Endothelial cell (in vitro differentiated cells): Measurements from ENCODE around the gene CKAP2. TPM values are rescaled to one million over a fixed set of nuclear protein-coding genes. Genes with fewer than 3 reads are reported as not detected.

ENCODE experiments used
- DNase-seq: peaks from one replicate; pipeline ENCODE4 v3.0.0; 2021; ENCODE audit warnings: low spot score
- H3K27ac Mint-ChIP-seq: one replicate; pipeline ENCODE4 v1.8.0; 2021; ENCODE audit warnings: mixed read lengths, inconsistent platforms; ENCODE audit not compliant: unreplicated experiment
- H3K27me3 Mint-ChIP-seq: one replicate; pipeline ENCODE4 v1.8.0; 2021; ENCODE audit warnings: mild to moderate bottlenecking, moderate library complexity, mixed read lengths, inconsistent platforms; ENCODE audit not compliant: unreplicated experiment
- H3K36me3 Mint-ChIP-seq: one replicate; pipeline ENCODE4 v1.8.0; 2021; ENCODE audit warnings: mild to moderate bottlenecking, low read depth, mixed read lengths, inconsistent platforms; ENCODE audit not compliant: unreplicated experiment
- H3K4me1 Mint-ChIP-seq: one replicate; pipeline ENCODE4 v1.8.0; 2021; ENCODE audit warnings: mild to moderate bottlenecking, mixed read lengths, inconsistent platforms; ENCODE audit not compliant: unreplicated experiment
- H3K4me3 Mint-ChIP-seq: one replicate; pipeline ENCODE4 v1.8.0; 2021; ENCODE audit warnings: mild to moderate bottlenecking, mixed read lengths, inconsistent platforms; ENCODE audit not compliant: unreplicated experiment
- H3K9me3 Mint-ChIP-seq: one replicate; pipeline ENCODE4 v1.8.0; 2021; ENCODE audit warnings: mixed read lengths, inconsistent platforms; ENCODE audit not compliant: unreplicated experiment
- total RNA-seq: library from RNA; stranded (reverse); fragmentation: NEBNext Ultra II Directional; extraction: Animal tissue kit (Norgen Biotek cat#: 25700); gene quantifications from one replicate; pipeline ENCODE4 v1.2.1, GENCODE V29; 2021; ENCODE audit not compliant: unreplicated experiment
- TF ChIP-seq, protein P1 (sequence below): fragments of 200-600 bp; sonication (generic); IDR thresholded peaks from one replicate; pipeline ENCODE4 v1.5.0; 2021; ENCODE audit warnings: antibody characterized with exemption; ENCODE audit not compliant: unreplicated experiment

The CKAP2 gene
- total RNA-seq, 1 donor from 2014 or later: 58.1 TPM

DNA sequence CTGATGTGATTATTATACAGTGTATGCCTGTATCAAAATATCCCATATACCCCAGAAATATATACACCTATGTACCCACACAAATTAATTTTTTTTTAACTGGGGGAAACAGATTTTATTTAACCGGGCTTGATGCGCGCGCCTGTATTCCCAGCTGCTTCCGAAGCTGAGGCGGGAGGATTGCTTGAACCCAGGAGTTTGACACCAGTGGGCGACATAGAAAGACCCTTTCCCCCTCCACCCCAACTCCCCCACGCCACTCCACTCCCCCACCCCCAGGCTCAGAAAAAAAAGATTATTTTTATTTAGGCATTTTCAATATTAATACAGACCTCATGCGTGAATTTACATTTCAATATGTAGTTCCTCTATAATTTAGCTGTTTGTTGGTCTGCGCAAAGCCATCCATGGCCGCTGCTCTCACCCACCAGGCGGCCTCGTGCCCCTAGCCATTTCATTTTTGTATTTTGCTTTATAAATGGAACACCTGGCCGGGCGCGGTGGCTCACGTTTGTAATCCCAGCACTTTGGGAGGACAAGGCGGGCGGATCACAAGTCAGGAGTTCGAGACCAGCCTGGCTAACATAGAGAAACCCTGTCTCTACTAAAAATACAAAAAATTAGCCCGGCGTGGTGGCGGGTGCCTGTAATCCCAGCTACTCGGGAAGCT, 4.0 kb upstream of the CKAP2 start:
- Mint-ChIP-seq H3K4me3 (peak overlapping the region; percentile 88), H3K36me3 (peaks cover 9% of the 10 kb centered on the region), H3K27ac (no peak overlapping the region), H3K27me3 (peaks cover 6% of the 10 kb centered on the region), H3K9me3 (no peaks in the 10 kb centered on the region), H3K4me1 (peaks cover 32% of the 10 kb centered on the region)
- DNase-seq: no peak
- TF ChIP-seq, protein P1, sequence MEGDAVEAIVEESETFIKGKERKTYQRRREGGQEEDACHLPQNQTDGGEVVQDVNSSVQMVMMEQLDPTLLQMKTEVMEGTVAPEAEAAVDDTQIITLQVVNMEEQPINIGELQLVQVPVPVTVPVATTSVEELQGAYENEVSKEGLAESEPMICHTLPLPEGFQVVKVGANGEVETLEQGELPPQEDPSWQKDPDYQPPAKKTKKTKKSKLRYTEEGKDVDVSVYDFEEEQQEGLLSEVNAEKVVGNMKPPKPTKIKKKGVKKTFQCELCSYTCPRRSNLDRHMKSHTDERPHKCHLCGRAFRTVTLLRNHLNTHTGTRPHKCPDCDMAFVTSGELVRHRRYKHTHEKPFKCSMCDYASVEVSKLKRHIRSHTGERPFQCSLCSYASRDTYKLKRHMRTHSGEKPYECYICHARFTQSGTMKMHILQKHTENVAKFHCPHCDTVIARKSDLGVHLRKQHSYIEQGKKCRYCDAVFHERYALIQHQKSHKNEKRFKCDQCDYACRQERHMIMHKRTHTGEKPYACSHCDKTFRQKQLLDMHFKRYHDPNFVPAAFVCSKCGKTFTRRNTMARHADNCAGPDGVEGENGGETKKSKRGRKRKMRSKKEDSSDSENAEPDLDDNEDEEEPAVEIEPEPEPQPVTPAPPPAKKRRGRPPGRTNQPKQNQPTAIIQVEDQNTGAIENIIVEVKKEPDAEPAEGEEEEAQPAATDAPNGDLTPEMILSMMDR: no peak

DNA sequence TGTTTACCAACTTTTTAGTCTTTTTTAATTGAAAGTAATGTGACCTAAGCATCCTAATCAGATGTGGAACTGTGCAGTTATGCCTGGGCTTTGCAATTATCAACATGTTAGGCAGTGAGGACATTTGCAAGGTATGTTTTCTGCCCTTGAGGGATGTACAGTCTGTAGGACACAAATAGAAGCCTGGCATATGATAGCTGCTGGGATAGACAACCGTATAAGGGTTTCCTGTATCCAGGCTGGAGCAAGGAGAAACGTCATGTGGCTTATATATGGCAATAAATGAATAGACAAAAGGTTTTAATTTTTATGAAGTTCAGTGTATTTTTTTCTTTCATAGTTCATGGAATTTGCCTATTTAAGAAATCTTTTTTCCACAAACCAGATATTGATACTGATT, 2.8 kb upstream of the CKAP2 start:
- no peaks in the 10 kb centered on the region for H3K9me3 Mint-ChIP-seq
- H3K36me3 Mint-ChIP-seq: peaks cover 11% of the 10 kb centered on the region
- TF ChIP-seq, protein P1: no peak
- H3K27ac Mint-ChIP-seq: no peak overlapping the region
- DNase-seq: no peak
- peaks cover 40% of the 10 kb centered on the region for H3K4me1 Mint-ChIP-seq
- H3K27me3 Mint-ChIP-seq: peaks cover 6% of the 10 kb centered on the region
- H3K4me3 Mint-ChIP-seq: peak overlapping the region; percentile 63

DNA sequence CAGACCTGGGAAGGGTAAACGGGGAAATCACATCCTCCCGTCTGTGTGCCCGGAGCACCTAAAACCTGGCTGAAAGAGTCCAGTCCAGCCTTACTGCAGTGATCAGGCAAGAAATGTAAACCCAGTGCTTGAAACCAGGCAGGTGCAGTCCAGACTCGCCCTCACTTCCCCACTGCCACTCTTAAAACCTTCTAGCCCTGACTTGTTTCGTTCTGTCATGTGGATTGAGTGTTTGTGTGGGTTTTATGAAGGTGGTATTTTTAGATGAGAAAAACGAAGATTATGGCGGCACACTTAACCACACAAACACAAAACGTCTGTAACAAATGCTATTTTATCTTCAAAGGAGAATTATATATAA, 839 bp upstream of the CKAP2 start:
- Mint-ChIP-seq H3K27me3 (peaks cover 6% of the 10 kb centered on the region), H3K36me3 (peaks cover 10% of the 10 kb centered on the region), H3K9me3 (no peaks in the 10 kb centered on the region), H3K27ac (peak overlapping the region; percentile 75), H3K4me1 (peaks cover 29% of the 10 kb centered on the region), H3K4me3 (peak overlapping the region; percentile 96)
- no peak for DNase-seq
- TF ChIP-seq, protein P1: no peak

DNA sequence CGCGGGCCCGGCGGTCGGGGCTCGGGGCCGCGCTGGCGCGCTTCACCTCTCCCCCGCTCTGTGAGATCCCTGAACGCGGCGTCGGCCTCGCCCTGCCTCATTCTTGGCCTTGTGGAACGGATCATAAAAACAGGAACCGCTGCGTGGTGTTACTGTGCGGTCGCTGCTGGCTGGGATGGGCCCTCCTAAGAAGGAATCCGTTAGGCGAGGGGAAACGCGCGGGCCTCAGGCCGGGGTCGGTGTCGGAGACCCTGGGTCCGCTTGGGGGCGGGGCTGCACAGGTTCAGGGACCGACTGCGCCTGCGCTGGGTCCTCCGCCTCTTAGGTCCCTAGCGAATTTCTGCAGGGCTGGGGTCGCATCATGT, 381 bp downstream of the CKAP2 start:
- Mint-ChIP-seq H3K27ac (no peak overlapping the region), H3K9me3 (no peaks in the 10 kb centered on the region), H3K4me1 (peaks cover 27% of the 10 kb centered on the region), H3K36me3 (peaks cover 8% of the 10 kb centered on the region), H3K4me3 (peak overlapping the region; percentile 89), H3K27me3 (peaks cover 6% of the 10 kb centered on the region)
- peak; percentile 88 for DNase-seq
- TF ChIP-seq, protein P1: no peak

DNA sequence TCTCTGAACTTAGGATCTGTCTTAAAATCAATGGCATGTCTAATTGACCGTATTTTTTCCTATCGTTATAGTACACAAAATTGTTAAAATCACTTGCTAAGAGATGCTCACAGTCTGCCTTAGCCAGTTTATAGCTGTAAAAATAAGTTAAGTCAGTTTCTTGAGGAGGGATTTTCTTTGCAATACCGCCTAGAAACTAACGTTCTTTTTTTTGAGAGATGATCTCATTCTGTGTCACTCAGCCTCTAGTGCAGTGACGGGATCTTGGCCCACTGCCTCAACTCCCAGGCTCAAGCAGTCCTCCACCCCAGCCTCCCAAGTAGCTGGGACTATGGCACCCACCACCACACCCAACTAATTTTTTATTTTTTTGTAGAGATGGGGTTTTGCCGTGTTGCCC, 4.4 kb downstream of the CKAP2 start:
- no peak overlapping the region for H3K4me3 Mint-ChIP-seq
- H3K27ac Mint-ChIP-seq: no peak overlapping the region
- no peaks in the 10 kb centered on the region for H3K27me3 Mint-ChIP-seq
- H3K9me3 Mint-ChIP-seq: no peaks in the 10 kb centered on the region
- TF ChIP-seq, protein P1: no peak
- peaks cover 15% of the 10 kb centered on the region for H3K4me1 Mint-ChIP-seq
- peaks cover 14% of the 10 kb centered on the region for H3K36me3 Mint-ChIP-seq
- no peak for DNase-seq
